H1 (cell line): Measurements from ENCODE around the gene BICRAL. TPM values are rescaled to one million over a fixed set of nuclear protein-coding genes. Genes with fewer than 3 reads are reported as not detected.

Source experiments
- CTCF ChIA-PET: fragments of 300-600 bp; sonication (Branson Sonifier 250); formaldehyde crosslinking; loops from one replicate; lab custom pipeline; 2021; ENCODE audit not compliant: partially characterized antibody; lab: Charles Lee
- POLR2A ChIA-PET: fragments of 300-600 bp; sonication (Branson Sonifier 250); formaldehyde crosslinking; loops from one replicate; lab custom pipeline; 2021; ENCODE audit warnings: inconsistent platforms; ENCODE audit not compliant: partially characterized antibody; lab: Charles Lee
- DNase-seq, 2 experiments: peaks; one replicate each; pipeline versions ENCODE4 v3.0.0 to v3.0.0-alpha.2; 2010 to 2022; ENCODE audit warnings: low spot score in 2 of 2, low read depth in 1 of 2, mixed read lengths in 1 of 2
- FAIRE-seq: peaks from 2 replicates; lab custom pipeline; 2011; peaks lifted over from hg19 to GRCh38; lab: Jason Lieb, UNC
- H2AFZ ChIP-seq: 2 replicates; pipeline ENCODE4 v1.8.1; 2012; ENCODE audit warnings: low read length, inconsistent platforms
- H2AK5ac ChIP-seq: 2 replicates; pipeline ENCODE4 v1.6.1; 2013; ENCODE audit warnings: low read depth, low read length
- H2BK120ac ChIP-seq: replicated peaks from 2 replicates; pipeline ENCODE3; 2013; ENCODE audit warnings: low read depth, low read length, inconsistent platforms
- H2BK12ac ChIP-seq: 2 replicates; pipeline ENCODE4 v1.6.1; 2013; ENCODE audit warnings: low read depth, low read length
- H2BK15ac ChIP-seq: 2 replicates; pipeline ENCODE4 v1.6.1; 2013; ENCODE audit warnings: low read length
- H2BK20ac ChIP-seq: 2 replicates; pipeline ENCODE4 v1.6.1; 2013; ENCODE audit warnings: low read length
- H2BK5ac ChIP-seq: 2 replicates; pipeline ENCODE4 v1.6.1; 2013; ENCODE audit warnings: low read depth, low read length
- H3K14ac ChIP-seq: 2 replicates; pipeline ENCODE4 v1.6.1; 2013; ENCODE audit warnings: inconsistent platforms; ENCODE audit not compliant: insufficient read length
- H3K18ac ChIP-seq: 2 replicates; pipeline ENCODE4 v1.6.1; 2013; ENCODE audit warnings: low read length; ENCODE audit errors: extremely low read depth
- H3K23ac ChIP-seq: 2 replicates; pipeline ENCODE4 v1.6.1; 2013; ENCODE audit warnings: inconsistent platforms; ENCODE audit not compliant: insufficient read length
- H3K23me2 ChIP-seq: 2 replicates; pipeline ENCODE4 v1.6.1; 2013; ENCODE audit warnings: low read depth, low read length
- H3K27ac ChIP-seq: 2 replicates; pipeline ENCODE4 v1.6.1; 2011; ENCODE audit warnings: low read depth, low read length, inconsistent platforms
- H3K27me3 ChIP-seq, 4 experiments: replicated peaks in 1 of 4; 1 replicate in 1 of 4; 2 replicates in 3 of 4; pipeline versions ENCODE4 v1.6.1 to v1.8.1; 2011 to 2013; ENCODE audit warnings: low read length in 3 of 4, mild to moderate bottlenecking in 3 of 4, inconsistent platforms in 2 of 4, mixed read lengths in 2 of 4, moderate library complexity in 1 of 4; ENCODE audit not compliant: control insufficient read depth in 3 of 4, insufficient read depth in 3 of 4; ENCODE audit errors: extremely low read depth in 1 of 4
- H3K36me3 ChIP-seq, 4 experiments: 2 replicates each; pipeline versions ENCODE4 v1.6.1 to v1.8.1; 2011 to 2013; ENCODE audit warnings: mild to moderate bottlenecking in 4 of 4, low read length in 3 of 4, moderate library complexity in 2 of 4, control low read depth in 1 of 4, inconsistent platforms in 1 of 4; ENCODE audit not compliant: insufficient read depth in 4 of 4, control insufficient read depth in 2 of 4
- H3K4ac ChIP-seq: replicated peaks from 2 replicates; pipeline ENCODE3; 2013; ENCODE audit warnings: low read length, low read depth, mixed read lengths, inconsistent platforms; ENCODE audit not compliant: insufficient read length
- H3K4me1 ChIP-seq, 4 experiments: replicated peaks in 1 of 4; 1 replicate in 1 of 4; 2 replicates in 3 of 4; pipeline versions ENCODE4 v1.6.1 to v1.8.1; 2011 to 2013; ENCODE audit warnings: low read length in 3 of 4, inconsistent platforms in 2 of 4, mixed read lengths in 1 of 4; ENCODE audit not compliant: insufficient read depth in 4 of 4, control insufficient read depth in 3 of 4
- H3K4me2 ChIP-seq, 2 experiments: 2 replicates each; pipeline versions ENCODE4 v1.6.1 to v1.8.1; 2011 to 2013; ENCODE audit warnings: low read depth in 2 of 2, low read length in 2 of 2, control low read depth in 1 of 2, inconsistent platforms in 1 of 2, mild to moderate bottlenecking in 1 of 2; ENCODE audit not compliant: insufficient read depth in 1 of 2
- H3K4me3 ChIP-seq, 4 experiments: fragments of 200-600, 300-600 bp in 1 of 4; sonication (generic), shearing (Covaris generic), sonication (Bioruptor Twin) in 1 of 4; 2 replicates each; pipeline versions ENCODE4 v1.5.1 to v1.8.1; 2011 to 2016; ENCODE audit warnings: low read length in 4 of 4, low read depth in 3 of 4, control low read depth in 2 of 4, inconsistent platforms in 2 of 4, mild to moderate bottlenecking in 2 of 4, mixed read lengths in 1 of 4, moderate library complexity in 1 of 4; ENCODE audit not compliant: insufficient read depth in 2 of 4; ENCODE audit errors: extremely low read depth in 1 of 4
- H3K56ac ChIP-seq: replicated peaks from 2 replicates; pipeline ENCODE3; 2013; ENCODE audit warnings: low read depth, mild to moderate bottlenecking, mixed read lengths, low read length, inconsistent platforms; ENCODE audit not compliant: insufficient read length
- H3K79me1 ChIP-seq: 2 replicates; pipeline ENCODE4 v1.6.1; 2013; ENCODE audit warnings: low read depth, low read length, control low read depth
- H3K79me2 ChIP-seq, 2 experiments: 2 replicates each; pipeline versions ENCODE4 v1.6.1 to v1.8.1; 2012 to 2013; ENCODE audit warnings: low read length in 2 of 2, mild to moderate bottlenecking in 2 of 2, inconsistent platforms in 1 of 2; ENCODE audit not compliant: insufficient read depth in 2 of 2, control insufficient read depth in 1 of 2
- H3K9ac ChIP-seq, 4 experiments: replicated peaks in 1 of 4; 1 replicate in 1 of 4; 2 replicates in 3 of 4; pipeline versions ENCODE4 v1.6.1 to v1.8.1; 2011 to 2013; ENCODE audit warnings: low read depth in 3 of 4, low read length in 3 of 4, control low read depth in 2 of 4, mild to moderate bottlenecking in 2 of 4, moderate library complexity in 2 of 4, inconsistent platforms in 1 of 4; ENCODE audit errors: extremely low read depth in 1 of 4
- H3K9me3 ChIP-seq, 2 experiments: 2 replicates each; pipeline versions ENCODE4 v1.6.1 to v1.8.1; 2012 to 2013; ENCODE audit warnings: mild to moderate bottlenecking in 2 of 2, moderate library complexity in 2 of 2, control low read depth in 1 of 2, inconsistent platforms in 1 of 2, low read depth in 1 of 2, low read length in 1 of 2, mixed read lengths in 1 of 2; ENCODE audit not compliant: insufficient read depth in 2 of 2
- H4K20me1 ChIP-seq, 2 experiments: replicated peaks in 1 of 2; 2 replicates each; pipeline versions ENCODE3 to v1.8.1; 2011 to 2013; ENCODE audit warnings: inconsistent platforms in 2 of 2, low read length in 2 of 2, mild to moderate bottlenecking in 1 of 2; ENCODE audit not compliant: insufficient read depth in 2 of 2, control insufficient read depth in 1 of 2
- H4K5ac ChIP-seq: 2 replicates; pipeline ENCODE4 v1.6.1; 2013; ENCODE audit warnings: low read length, low read depth, mixed read lengths, inconsistent platforms; ENCODE audit not compliant: insufficient read length
- H4K8ac ChIP-seq: 2 replicates; pipeline ENCODE4 v1.8.0; 2013; ENCODE audit warnings: mild to moderate bottlenecking, moderate library complexity, low read length, inconsistent platforms; ENCODE audit not compliant: insufficient read depth; ENCODE audit errors: extremely low read depth
- H4K91ac ChIP-seq: replicated peaks from 2 replicates; pipeline ENCODE3; 2013; ENCODE audit warnings: low read length, mixed read lengths, inconsistent platforms; ENCODE audit not compliant: insufficient read length
- CBX5 ChIP-seq: fragments of 300-800, 300-1000 bp; sonication (generic); IDR thresholded peaks from 2 replicates; pipeline ENCODE4 v1.7.1; 2016; ENCODE audit warnings: antibody characterized with exemption, low read length, low read depth
- CBX8 ChIP-seq: fragments of 300-800, 300-1000 bp; sonication (generic); IDR thresholded peaks from 2 replicates; pipeline ENCODE4 v1.7.1; 2016; ENCODE audit warnings: low read depth, low read length, borderline replicate concordance
- CHD1 ChIP-seq: IDR thresholded peaks from 2 replicates; pipeline ENCODE4 v1.6.1; 2012; ENCODE audit warnings: low read depth, low read length, improper control_type of control experiment
- FOSL1 ChIP-seq: IDR thresholded peaks from 2 replicates; pipeline ENCODE4 v1.6.1; 2011; ENCODE audit warnings: mild to moderate bottlenecking, low read depth, low read length, moderate library complexity; ENCODE audit not compliant: insufficient read depth
- GTF2F1 ChIP-seq: IDR thresholded peaks from 2 replicates; pipeline ENCODE4 v1.6.1; 2012; ENCODE audit warnings: low read depth, low read length, improper control_type of control experiment, borderline replicate concordance
- KDM5A ChIP-seq: fragments of 200-600 bp; IDR thresholded peaks from 2 replicates; pipeline ENCODE4 v1.7.1; 2012; ENCODE audit warnings: mild to moderate bottlenecking, low read length, inconsistent platforms, mixed read lengths
- PHF8 ChIP-seq: fragments of 200-600 bp; sonication (generic); conservative IDR thresholded peaks from 2 replicates; pipeline ENCODE4 v1.7.1; 2012; ENCODE audit warnings: low read depth, mild to moderate bottlenecking, inconsistent platforms, low read length, moderate library complexity
- RNF2 ChIP-seq: fragments of 200-900, 300-1000 bp; sonication (generic); IDR thresholded peaks from 2 replicates; pipeline ENCODE4 v1.7.1; 2016; ENCODE audit warnings: borderline replicate concordance, low read depth, mild to moderate bottlenecking, antibody characterized with exemption, low read length; ENCODE audit not compliant: poor library complexity, severe bottlenecking; ENCODE audit errors: missing control alignments
- SUZ12 ChIP-seq: fragments of 200-600 bp; sonication (generic); IDR thresholded peaks from 2 replicates; pipeline ENCODE4 v1.6.1; 2012; ENCODE audit warnings: mild to moderate bottlenecking, inconsistent platforms, low read length, moderate library complexity, mixed read lengths
- WGBS, 2 experiments: shearing (Covaris generic) in 1 of 2; methylation state at CpG; one replicate each; pipeline versions ENCODE4 v1.1.6 to v1.1.7; 2013 to 2015; ENCODE audit warnings: low lambda C conversion rate in 2 of 2, mixed read lengths in 2 of 2, inconsistent platforms in 1 of 2, low coverage in 1 of 2, missing lambda C conversion rate in 1 of 2; ENCODE audit not compliant: insufficient replicate concordance in 2 of 2, insufficient coverage in 1 of 2, insufficient read length in 1 of 2; ENCODE audit errors: extremely low coverage in 1 of 2, missing lambda C conversion rate in 1 of 2; 5-methylcytosine and 5-hydroxymethylcytosine counted together
- polyA plus RNA-seq, 7 experiments: library from polyadenylated mRNA; depleted of rRNA in 3 of 7; stranded (reverse) in 5 of 7; unstranded in 2 of 7; fragments of >200 nt in 5 of 7; fragments of 200-250 nt in 2 of 7; gene quantifications; 1 replicate in 5 of 7; 2 replicates in 1 of 7; 4 replicates in 1 of 7; pipeline versions ENCODE4 v1.2.1 to v1.2.3, GENCODE V29; 2011 to 2013; ENCODE audit warnings: missing spikeins in 2 of 7, mixed read lengths in 2 of 7
- total RNA-seq: library from RNA; stranded (reverse); fragmentation: NEBNext Ultra II Directional; extraction: Animal tissue kit (Norgen Biotek cat#: 25700); gene quantifications from 2 replicates; pipeline ENCODE4 v1.2.1, GENCODE V29; 2021
- TF ChIP-seq, protein P1 (sequence below): IDR thresholded peaks from 2 replicates; pipeline ENCODE4 v1.6.1; 2011; ENCODE audit warnings: low read length, improper control_type of control experiment
- TF ChIP-seq, protein P2 (sequence below): IDR thresholded peaks from 2 replicates; pipeline ENCODE4 v1.6.1; 2011; ENCODE audit warnings: low read depth, mild to moderate bottlenecking, low read length; ENCODE audit not compliant: insufficient read depth

The BICRAL gene
- total and polyA plus RNA-seq, 2 of the 8 experiments (the other 6 are each of a cell fraction or from before 2014, with no cell fraction given) = 9.4 to 12.2 TPM

DNA sequence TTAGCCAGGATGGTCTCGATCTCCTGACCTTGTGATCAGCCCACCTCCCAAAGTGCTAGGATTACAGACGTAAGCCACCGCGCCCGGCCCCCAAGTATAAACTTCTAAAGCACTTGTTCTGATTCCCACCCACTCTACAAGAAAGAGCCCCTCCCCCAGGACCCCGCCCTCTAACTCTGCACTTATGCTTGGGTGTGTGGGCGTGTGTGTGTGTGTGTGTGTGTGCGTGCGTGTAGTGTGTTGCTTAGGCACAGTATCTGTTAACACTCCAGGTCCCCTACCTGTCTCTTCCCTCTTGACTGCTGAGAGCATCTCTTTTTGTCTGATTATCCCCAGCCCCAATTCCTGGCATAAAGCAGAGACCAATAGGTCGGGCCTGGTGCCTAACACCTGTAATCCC lies 128.0 kb downstream of the BICRAL start:
- ChIA-PET POLR2A (interaction anchor here (0.6 to 7.4 kb wide), 5 partner anchors 10 to 114 kb away, joined by 4 to 81 read pairs (median 7); partner anchors contain the start of genes CNPY3 and PPP2R5D), CTCF (interaction anchor here (0.9 to 4.5 kb wide), 4 partner anchors 9 to 54 kb away, joined by 5 to 18 read pairs (median 12); partner anchors contain the start of gene CNPY3)
- no peak overlapping the region for H3K4me2 ChIP-seq
- TF ChIP-seq KDM5A = no peak
- TF ChIP-seq CBX5 = no peak
- no peak for TF ChIP-seq FOSL1
- TF ChIP-seq RNF2 = no peak
- TF ChIP-seq CHD1 = no peak
- TF ChIP-seq GTF2F1 = no peak
- TF ChIP-seq, protein P1, sequence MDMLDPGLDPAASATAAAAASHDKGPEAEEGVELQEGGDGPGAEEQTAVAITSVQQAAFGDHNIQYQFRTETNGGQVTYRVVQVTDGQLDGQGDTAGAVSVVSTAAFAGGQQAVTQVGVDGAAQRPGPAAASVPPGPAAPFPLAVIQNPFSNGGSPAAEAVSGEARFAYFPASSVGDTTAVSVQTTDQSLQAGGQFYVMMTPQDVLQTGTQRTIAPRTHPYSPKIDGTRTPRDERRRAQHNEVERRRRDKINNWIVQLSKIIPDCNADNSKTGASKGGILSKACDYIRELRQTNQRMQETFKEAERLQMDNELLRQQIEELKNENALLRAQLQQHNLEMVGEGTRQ = no peak
- no peak for TF ChIP-seq PHF8
- TF ChIP-seq, protein P2, sequence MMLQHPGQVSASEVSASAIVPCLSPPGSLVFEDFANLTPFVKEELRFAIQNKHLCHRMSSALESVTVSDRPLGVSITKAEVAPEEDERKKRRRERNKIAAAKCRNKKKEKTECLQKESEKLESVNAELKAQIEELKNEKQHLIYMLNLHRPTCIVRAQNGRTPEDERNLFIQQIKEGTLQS = no peak
- no peak for TF ChIP-seq SUZ12
- no peak for TF ChIP-seq CBX8

More for the DNA sequence above, 128.0 kb downstream of the BICRAL start:
- no peak overlapping the region for H3K23ac ChIP-seq
- H2BK20ac ChIP-seq = no peak overlapping the region
- no peaks in the 10 kb centered on the region for H3K79me2 ChIP-seq
- peaks cover 2% of the 10 kb centered on the region; the same call in 1 of the 2 replicates for H3K23me2 ChIP-seq
- H4K20me1 ChIP-seq = no peaks in the 10 kb centered on the region
- H3K14ac ChIP-seq = no peak overlapping the region
- no peak overlapping the region for H2BK5ac ChIP-seq
- H3K18ac ChIP-seq = no peak overlapping the region
- H2BK120ac ChIP-seq = no peak overlapping the region
- H3K9me3 ChIP-seq = no peaks in the 10 kb centered on the region
- no peak overlapping the region for H3K4me3 ChIP-seq
- no peak overlapping the region for H3K56ac ChIP-seq
- WGBS, 2 experiments = 93% methylated on average over 10 of the region's 10 CpGs; no CpG with 5 or more reads in 1 of the 2 experiments
- no peak for DNase-seq
- H3K9ac ChIP-seq = no peak overlapping the region
- H4K5ac ChIP-seq = no peak overlapping the region
- H3K79me1 ChIP-seq = no peaks in the 10 kb centered on the region; the same call in 1 of the 2 replicates
- H2BK12ac ChIP-seq = no peak overlapping the region
- no peak overlapping the region for H2AK5ac ChIP-seq
- FAIRE-seq = no peak
- H3K27ac ChIP-seq = no peak overlapping the region
- no peaks in the 10 kb centered on the region; a peak in 1 of 7 replicates for H3K27me3 ChIP-seq
- 0 out of 7 replicates have a peak, but pooled peaks cover 0 to 1% (median 0%) of the 10 kb centered on the region in 4 experiments for H3K4me1 ChIP-seq
- no peak overlapping the region for H4K8ac ChIP-seq
- no peak overlapping the region for H3K4ac ChIP-seq
- no peaks in the 10 kb centered on the region for H3K36me3 ChIP-seq
- H2BK15ac ChIP-seq = no peak overlapping the region
- no peak overlapping the region for H2AFZ ChIP-seq
- H4K91ac ChIP-seq = no peak overlapping the region
